GM18909 (cell line): ENCODE results near the gene NADSYN1.

Source experiments
- ATAC-seq: cut with Tn5 transposase; IDR thresholded peaks from one replicate; pipeline ENCODE4 v1.9.1; 2021; ENCODE audit warnings: mild to moderate bottlenecking; ENCODE audit not compliant: unreplicated experiment, poor library complexity

Gene NADSYN1

GRCh38 chr11:71489311-71490043 lies 36.5 kb downstream of the NADSYN1 start:
- no peak for ATAC-seq

- ATAC-seq = no peak
These were observed 37.2 kb downstream of the NADSYN1 start for GRCh38 chr11:71490044-71490730.

- ATAC-seq = no peak
These were observed 37.9 kb downstream of the NADSYN1 start for GRCh38 chr11:71490731-71491390.

DNA sequence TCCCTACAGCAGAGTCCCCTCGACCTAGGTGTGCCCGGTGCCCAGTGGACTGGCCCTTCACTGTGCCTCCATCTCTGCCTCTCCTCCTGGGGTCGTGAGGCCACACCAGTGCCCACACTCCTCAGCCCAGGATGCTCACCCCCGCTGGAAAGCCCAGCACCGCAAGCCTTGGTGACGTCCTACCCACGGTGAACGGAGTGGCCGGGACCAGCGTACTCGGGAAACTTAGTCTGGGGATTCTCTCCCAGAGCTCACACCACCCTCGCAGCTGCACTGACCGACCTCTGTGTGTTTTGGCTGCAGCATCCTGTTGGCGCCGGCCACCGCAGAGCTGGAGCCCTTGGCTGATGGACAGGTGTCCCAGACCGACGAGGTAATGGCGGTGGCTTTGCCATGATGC lies 38.5 kb downstream of the NADSYN1 start:
- no peak for ATAC-seq

DNA sequence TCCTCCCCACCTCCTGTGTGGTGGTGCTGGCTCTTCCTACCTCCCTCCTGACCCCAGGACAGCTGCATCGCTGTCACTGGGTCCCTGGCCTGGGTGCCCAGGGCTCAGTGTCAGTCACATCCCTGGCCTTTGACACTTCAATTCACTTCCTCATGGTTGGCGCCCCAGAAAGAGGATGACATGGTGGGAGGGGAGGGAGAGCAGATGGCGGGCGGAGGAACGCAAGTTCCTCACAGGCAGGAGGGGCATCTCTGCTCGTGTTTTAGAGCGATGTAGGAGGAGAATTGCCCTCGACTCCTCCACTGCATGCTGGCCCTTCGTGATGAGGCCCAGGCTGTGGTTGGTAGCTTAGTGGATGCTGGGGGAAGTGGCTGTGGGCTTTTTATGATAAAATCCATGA lies 38.9 kb downstream of the NADSYN1 start:
- no peak for ATAC-seq

DNA sequence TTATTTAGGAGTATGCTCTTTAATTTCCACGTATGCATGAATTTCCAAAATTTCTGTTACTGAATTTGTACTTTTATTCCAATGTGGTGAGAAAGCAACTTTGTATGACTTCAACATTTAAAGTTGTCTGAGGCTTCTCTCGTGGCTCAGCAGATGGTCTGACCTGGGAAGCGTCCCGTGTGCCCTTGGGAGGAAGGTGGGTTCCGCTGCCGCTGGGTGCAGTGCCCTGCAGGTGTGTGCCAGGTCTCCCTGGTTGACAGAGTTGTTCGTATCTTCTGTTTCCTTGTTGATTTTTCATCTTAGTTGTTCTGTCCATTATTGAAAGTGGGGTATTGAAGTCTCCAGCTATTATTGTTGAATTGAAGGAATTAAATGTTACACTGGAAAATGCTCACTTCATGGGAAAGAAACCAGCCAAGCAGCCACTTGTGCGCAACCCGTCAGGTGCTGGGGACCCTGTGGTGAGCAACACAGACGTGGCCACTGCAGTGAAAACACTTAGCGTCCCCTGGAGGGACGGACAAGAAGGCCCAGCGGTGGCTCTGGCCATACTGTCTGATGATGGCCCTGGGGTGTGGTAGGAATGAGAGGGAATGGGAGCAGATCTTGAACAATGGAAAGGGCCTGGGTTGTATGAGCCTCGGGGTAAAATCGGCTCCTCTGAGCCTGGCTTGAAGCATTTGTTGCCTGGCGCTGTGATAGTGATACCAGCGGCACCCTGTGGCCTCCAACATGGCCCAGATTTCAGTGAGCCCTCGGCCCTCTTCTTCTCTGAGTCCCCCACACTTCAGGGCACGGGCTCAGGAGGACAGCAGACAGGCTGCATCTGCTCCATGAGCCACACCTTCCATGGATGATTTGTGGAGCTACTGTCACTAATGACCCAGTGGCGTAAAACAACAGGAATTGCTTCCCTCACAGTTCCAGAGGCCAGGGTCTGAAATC lies 42.6 kb downstream of the NADSYN1 start:
- ATAC-seq = no peak

DNA sequence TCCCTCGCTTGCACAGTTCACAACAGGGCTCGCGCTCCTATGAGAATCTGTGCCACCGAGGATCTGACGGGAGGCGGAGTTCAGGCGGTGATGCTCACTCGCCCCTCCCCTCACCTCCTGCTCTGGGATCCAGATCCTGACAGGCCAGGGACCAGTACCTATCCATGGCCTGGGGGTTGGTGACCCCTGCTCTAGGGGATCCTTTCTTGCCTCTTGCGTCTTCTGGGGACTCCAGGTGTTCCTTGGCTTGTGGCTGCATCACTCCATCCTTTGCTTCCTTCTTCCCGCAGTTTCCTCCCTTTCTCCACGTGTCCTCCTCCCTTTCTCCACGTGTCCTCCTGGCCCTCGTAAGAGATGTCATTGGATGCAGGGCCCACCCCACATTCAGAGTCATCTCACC lies 43.4 kb downstream of the NADSYN1 start:
- ATAC-seq = no peak

GRCh38 chr11:71498091-71498490 lies 45.1 kb downstream of the NADSYN1 start:
- no peak for ATAC-seq

DNA sequence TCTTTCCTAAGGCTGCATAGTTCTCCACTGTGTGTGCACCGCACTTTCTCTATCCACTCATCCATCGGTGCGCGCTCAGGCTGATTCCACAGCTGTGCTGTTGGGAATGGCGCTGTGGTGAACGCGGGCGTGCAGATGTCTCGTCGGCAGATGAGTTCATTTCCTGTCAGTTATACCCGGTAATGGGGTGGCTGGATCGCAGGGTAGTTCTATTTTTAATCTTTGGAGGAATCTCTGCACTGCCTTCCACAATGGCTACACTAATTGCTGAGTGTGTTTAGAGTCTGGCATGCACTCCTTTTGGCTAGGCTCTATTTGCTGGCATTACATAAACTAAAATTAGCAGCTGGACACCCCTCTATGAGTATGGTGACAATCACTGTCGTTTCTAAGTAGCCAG lies 46.1 kb downstream of the NADSYN1 start:
- no peak for ATAC-seq

- no peak for ATAC-seq
These were observed 46.5 kb downstream of the NADSYN1 start for GRCh38 chr11:71499546-71499945.

- no peak for ATAC-seq
These were observed 47.6 kb downstream of the NADSYN1 start for GRCh38 chr11:71500601-71501021.

- no peak for ATAC-seq
These were observed 48.3 kb downstream of the NADSYN1 start for GRCh38 chr11:71501071-71501985.

GRCh38 chr11:71502026-71502425 lies 49.0 kb downstream of the NADSYN1 start:
- ATAC-seq = no peak

- no peak for ATAC-seq
These were observed 50.0 kb downstream of the NADSYN1 start for GRCh38 chr11:71502871-71503435.

- no peak for ATAC-seq
These were observed 51.5 kb downstream of the NADSYN1 start for GRCh38 chr11:71504531-71504930.

GRCh38 chr11:71505001-71505400 lies 52.0 kb downstream of the NADSYN1 start:
- ATAC-seq = no peak

- ATAC-seq = no peak
These were observed 52.8 kb downstream of the NADSYN1 start for GRCh38 chr11:71505781-71506180.

DNA sequence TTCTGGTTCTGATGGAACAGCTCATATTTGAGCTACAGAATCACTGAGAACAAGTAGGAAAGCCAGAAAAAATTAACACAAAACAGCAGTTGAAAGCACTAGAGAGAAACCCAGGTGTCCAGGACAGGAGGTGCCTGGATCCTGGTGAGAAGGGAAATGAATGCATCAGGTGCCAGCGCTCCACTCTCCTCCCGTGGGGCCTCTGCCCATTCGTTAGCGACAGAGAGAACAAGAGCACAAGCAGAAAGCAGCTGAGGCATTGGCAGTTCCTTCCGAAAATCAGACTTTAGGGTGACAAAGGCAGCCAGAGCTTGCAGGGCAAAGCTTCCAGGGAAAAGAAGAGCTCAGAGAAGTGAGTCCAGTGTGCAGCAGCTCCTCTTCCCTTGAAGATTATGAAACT lies 54.1 kb downstream of the NADSYN1 start:
- ATAC-seq = no peak
